Mucosa of stomach (tissue), 1 donor: ENCODE results near the gene PADI2.

Source experiments
- H3K27me3 ChIP-seq: one replicate; pipeline ENCODE4 v1.7.0; 2013; ENCODE audit warnings: mild to moderate bottlenecking, low read length; ENCODE audit not compliant: control insufficient read depth, insufficient read depth
- H3K36me3 ChIP-seq: one replicate; pipeline ENCODE4 v1.7.0; 2013; ENCODE audit warnings: low read length; ENCODE audit not compliant: control insufficient read depth, insufficient read depth
- H3K4me1 ChIP-seq: one replicate; pipeline ENCODE4 v1.7.0; 2013; ENCODE audit warnings: mild to moderate bottlenecking, low read length; ENCODE audit not compliant: control insufficient read depth, insufficient read depth
- H3K4me3 ChIP-seq: one replicate; pipeline ENCODE4 v1.7.0; 2013; ENCODE audit warnings: low read length
- H3K9ac ChIP-seq: one replicate; pipeline ENCODE4 v1.7.0; 2013; ENCODE audit warnings: mild to moderate bottlenecking, low read length, moderate library complexity
- H3K9me3 ChIP-seq: one replicate; pipeline ENCODE4 v1.7.0; 2013; ENCODE audit warnings: mild to moderate bottlenecking, low read length, moderate library complexity; ENCODE audit not compliant: control insufficient read depth
- donor health status: Pancreatic carcinoma.

The PADI2 gene

GRCh38 chr1:17108360-17108759 lies 10.9 kb downstream of the PADI2 start:
- H3K9ac ChIP-seq: no peak overlapping the region
- no peaks in the 10 kb centered on the region for H3K9me3 ChIP-seq
- H3K4me1 ChIP-seq: no peaks in the 10 kb centered on the region
- H3K27me3 ChIP-seq: no peaks in the 10 kb centered on the region
- no peaks in the 10 kb centered on the region for H3K36me3 ChIP-seq
- H3K4me3 ChIP-seq: no peak overlapping the region

GRCh38 chr1:17104782-17105181 lies 14.5 kb downstream of the PADI2 start:
- Histone ChIP-seq H3K9ac (no peak overlapping the region), H3K9me3 (no peaks in the 10 kb centered on the region), H3K4me3 (no peak overlapping the region), H3K36me3 (no peaks in the 10 kb centered on the region), H3K4me1 (no peaks in the 10 kb centered on the region), H3K27me3 (no peaks in the 10 kb centered on the region)

DNA sequence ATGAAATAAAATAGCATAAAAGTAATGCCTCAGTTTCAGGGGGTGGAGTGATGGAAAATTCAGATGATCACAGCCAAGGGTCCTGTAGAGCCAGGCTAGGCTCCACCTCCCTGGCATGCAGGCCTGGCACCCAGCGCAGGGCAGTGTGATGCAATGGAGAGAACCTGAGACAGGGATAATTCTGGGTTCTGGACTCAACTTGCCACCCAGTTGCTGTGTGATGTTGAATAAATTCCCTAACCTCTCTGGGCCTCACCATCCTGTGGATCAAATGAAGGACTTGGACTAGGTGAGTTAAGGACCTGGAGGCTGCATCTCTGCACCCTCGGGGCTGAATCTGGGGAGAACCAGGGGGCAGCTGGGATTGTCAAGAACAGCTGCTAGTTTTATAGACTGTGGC lies 17.0 kb downstream of the PADI2 start:
- Histone ChIP-seq H3K4me1 (no peaks in the 10 kb centered on the region), H3K27me3 (no peaks in the 10 kb centered on the region), H3K36me3 (no peaks in the 10 kb centered on the region), H3K4me3 (no peak overlapping the region), H3K9me3 (no peaks in the 10 kb centered on the region), H3K9ac (no peak overlapping the region)

DNA sequence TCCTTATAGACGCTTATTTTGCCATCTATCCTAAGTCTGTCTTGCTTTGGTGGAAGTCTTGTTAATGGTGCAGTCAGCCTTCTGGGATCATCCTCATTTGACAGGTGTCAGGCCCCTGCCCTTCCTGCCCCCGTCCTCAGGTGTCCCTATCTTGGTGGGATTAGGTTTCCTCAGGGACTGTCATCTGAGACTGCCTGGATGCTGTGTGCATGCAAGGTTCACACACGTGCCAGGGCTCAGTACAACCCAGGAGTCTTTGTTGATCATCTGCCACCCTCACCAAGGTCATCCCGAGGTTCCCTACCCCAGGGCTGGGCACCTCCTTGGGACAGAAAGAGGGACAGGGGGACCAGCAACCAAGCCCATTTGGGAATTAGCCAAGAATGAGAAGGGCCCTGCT lies 18.0 kb downstream of the PADI2 start:
- Histone ChIP-seq H3K9ac (no peak overlapping the region), H3K9me3 (no peaks in the 10 kb centered on the region), H3K27me3 (no peaks in the 10 kb centered on the region), H3K4me1 (no peaks in the 10 kb centered on the region), H3K4me3 (no peak overlapping the region), H3K36me3 (no peaks in the 10 kb centered on the region)

DNA sequence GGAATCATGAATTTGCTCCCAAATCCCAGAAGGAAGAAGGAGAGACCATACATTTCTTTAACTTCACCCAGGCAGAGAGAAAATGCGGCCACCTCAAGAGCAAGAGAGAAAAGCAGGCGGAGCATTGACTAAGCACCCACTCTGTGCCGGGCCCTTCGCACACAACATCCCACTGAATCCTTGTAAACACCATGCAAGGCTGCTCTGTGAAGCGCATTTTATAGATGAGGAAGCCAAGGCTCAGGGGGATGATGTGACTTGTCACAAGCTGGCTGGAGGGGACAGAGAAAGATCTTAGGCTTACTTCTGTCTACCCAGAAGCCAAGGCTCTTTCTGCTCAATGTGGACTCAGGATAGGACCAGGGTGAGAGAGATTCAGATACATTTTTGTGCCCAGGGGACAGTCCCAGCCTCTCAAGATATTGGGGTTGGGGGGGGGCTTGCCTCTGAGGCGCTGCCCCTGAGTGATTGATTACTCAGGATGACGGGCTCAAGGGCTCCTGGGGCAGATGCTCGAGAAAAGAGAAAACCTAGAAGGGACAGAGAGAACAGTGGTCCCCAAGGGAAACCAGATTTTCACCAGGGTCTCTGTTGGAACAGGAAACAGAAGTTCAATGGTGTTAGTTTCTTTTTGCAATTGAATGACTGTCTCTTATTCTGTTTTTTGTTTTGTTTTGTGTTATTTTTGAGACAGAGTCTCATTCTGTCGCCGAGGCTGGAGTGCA lies 19.5 kb downstream of the PADI2 start:
- no peaks in the 10 kb centered on the region for H3K27me3 ChIP-seq
- no peaks in the 10 kb centered on the region for H3K4me1 ChIP-seq
- no peaks in the 10 kb centered on the region for H3K36me3 ChIP-seq
- H3K9me3 ChIP-seq: no peaks in the 10 kb centered on the region
- no peak overlapping the region for H3K9ac ChIP-seq
- H3K4me3 ChIP-seq: no peak overlapping the region

DNA sequence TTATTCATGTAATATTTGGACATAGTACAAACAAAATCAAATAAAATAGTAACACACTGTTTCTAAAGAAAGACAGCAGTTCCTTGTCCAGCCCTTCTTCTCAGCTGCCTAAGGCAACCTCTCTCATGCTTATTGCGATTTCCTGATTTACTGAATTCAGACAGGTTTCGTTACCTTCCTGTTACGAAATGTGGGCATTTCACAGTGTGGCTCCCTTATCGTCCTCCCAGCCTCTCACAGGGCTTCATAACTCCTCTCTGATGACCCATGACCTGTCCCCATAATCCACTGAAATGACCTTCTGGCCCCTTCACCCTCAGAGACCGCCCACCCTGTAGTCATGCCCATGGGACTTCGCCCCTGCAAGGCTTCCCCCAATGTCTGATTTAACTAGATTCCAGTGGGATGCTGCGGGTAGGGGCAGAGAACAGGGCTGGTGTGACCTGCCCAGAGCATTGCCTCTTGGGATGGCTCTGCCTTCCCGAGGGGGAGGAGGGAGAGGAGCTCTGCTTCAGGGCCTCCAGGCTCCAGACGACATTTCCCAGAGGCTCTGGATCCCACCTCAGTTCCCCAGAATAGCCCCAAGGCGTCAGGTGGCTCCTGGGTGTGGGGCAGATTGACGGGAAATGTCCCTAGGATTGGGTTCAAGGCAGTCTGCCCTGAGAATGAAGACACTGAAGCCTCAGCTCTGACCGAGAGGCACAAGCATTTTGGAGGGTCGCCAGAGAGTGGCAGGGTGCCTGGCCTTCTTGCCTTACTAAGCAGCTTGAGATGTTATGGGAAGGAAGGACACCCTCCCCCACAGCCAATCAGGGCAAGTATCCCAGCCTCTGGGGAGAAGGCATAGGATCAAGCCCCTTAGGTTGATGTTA lies 20.6 kb downstream of the PADI2 start:
- H3K4me3 ChIP-seq: no peak overlapping the region
- no peaks in the 10 kb centered on the region for H3K27me3 ChIP-seq
- no peaks in the 10 kb centered on the region for H3K36me3 ChIP-seq
- H3K4me1 ChIP-seq: no peaks in the 10 kb centered on the region
- H3K9me3 ChIP-seq: no peaks in the 10 kb centered on the region
- no peak overlapping the region for H3K9ac ChIP-seq

DNA sequence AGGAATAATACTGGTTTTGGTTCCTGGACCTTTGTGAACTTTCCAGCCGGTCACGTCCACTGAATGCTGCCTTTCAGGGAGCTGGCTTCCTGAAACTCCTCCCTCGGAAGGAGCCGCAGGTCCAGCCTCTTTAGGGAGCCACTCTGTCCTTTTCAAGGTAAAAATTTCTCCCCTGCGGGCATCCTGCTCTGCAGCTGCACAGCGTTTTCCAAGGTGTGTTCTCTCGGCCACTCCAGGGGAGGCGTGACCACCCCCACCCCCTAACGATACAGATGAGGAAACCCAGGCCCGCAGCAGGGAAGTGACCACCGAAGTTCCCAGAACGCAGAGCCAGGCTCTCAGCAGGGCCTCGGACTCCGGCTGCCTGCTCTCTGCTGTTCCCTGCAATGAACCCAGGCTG lies 21.5 kb downstream of the PADI2 start:
- H3K9me3 ChIP-seq: no peaks in the 10 kb centered on the region
- no peak overlapping the region for H3K4me3 ChIP-seq
- no peaks in the 10 kb centered on the region for H3K4me1 ChIP-seq
- no peak overlapping the region for H3K9ac ChIP-seq
- no peaks in the 10 kb centered on the region for H3K36me3 ChIP-seq
- no peaks in the 10 kb centered on the region for H3K27me3 ChIP-seq

DNA sequence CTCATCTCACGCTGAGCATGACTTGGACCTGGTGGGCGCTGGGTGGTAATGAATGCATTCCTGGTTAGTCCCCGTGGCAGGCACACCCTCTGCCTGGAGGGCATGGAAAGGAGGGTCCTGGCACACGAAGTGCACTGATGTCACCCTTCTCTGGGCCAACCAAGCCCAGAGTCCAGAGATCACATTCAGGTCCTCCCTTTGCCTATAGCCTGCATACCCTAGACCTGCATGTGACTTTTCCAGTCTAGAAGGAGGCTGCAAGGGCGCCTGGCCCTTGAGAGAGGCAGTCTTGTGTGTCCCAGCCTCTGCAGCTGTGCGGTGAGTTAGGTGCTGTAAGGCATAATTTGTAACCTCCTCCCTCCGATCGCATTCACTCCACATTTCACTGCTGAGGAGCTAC lies 22.1 kb downstream of the PADI2 start:
- H3K36me3 ChIP-seq: no peaks in the 10 kb centered on the region
- H3K4me1 ChIP-seq: no peaks in the 10 kb centered on the region
- H3K4me3 ChIP-seq: no peak overlapping the region
- no peaks in the 10 kb centered on the region for H3K27me3 ChIP-seq
- no peaks in the 10 kb centered on the region for H3K9me3 ChIP-seq
- no peak overlapping the region for H3K9ac ChIP-seq

- Histone ChIP-seq H3K9ac (no peak overlapping the region), H3K36me3 (no peaks in the 10 kb centered on the region), H3K27me3 (no peaks in the 10 kb centered on the region), H3K9me3 (no peaks in the 10 kb centered on the region), H3K4me1 (no peaks in the 10 kb centered on the region), H3K4me3 (no peak overlapping the region)
Observed at GRCh38 chr1:17096584-17096983, 22.7 kb downstream of the PADI2 start.

DNA sequence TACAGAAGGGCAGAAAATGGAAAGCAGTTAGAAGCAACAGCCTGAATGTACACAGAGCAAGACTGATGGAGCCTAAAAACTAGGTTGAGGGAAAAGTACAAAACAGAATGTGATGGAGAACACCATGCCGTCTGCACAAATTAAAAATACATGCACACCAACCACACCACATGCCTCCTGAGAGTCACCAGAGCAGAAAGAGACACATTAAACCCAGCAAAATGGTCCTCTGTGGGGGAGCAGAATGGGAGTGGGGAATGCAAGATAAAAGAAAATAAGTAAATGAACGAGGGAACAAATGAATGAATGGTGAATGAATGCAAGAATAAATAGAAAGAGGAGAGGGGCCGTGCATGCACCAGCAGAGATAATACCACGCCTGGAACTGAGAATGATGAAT lies 24.1 kb downstream of the PADI2 start:
- no peaks in the 10 kb centered on the region for H3K36me3 ChIP-seq
- no peaks in the 10 kb centered on the region for H3K4me1 ChIP-seq
- H3K9ac ChIP-seq: no peak overlapping the region
- H3K9me3 ChIP-seq: no peaks in the 10 kb centered on the region
- H3K27me3 ChIP-seq: peaks cover 3% of the 10 kb centered on the region
- no peak overlapping the region for H3K4me3 ChIP-seq

- Histone ChIP-seq H3K9me3 (no peaks in the 10 kb centered on the region), H3K4me1 (no peaks in the 10 kb centered on the region), H3K36me3 (no peaks in the 10 kb centered on the region), H3K27me3 (peaks cover 3% of the 10 kb centered on the region), H3K9ac (no peak overlapping the region), H3K4me3 (no peak overlapping the region)
Observed at GRCh38 chr1:17094664-17095063, 24.6 kb downstream of the PADI2 start.

DNA sequence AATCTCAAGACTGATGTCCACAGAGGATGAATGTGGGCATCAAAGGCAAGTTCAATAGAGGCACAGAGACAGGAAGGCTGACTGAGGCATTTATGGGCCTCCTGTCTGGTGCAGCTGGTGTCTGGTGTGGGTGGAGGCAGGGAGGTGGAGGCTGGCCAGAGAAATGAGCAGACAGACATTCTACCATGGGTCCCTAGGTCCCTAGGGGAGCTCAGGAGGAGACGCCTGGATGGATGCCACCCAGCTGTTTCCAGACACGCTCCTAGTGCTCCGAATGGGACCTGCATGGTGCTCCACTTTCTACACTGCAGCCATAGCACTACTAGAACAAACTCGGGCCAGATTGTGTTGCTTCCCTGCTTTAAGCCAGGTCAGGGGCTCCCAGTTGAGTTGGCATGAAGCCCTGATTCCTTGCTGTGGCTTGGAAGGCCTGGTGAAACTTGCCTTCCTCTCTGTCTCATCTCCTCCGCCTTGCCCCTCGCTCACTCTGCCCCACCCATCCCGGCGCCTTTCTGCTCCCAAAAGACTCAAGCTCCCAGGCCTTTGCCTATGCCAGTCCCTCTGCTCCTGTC lies 25.3 kb downstream of the PADI2 start:
- Histone ChIP-seq H3K36me3 (no peaks in the 10 kb centered on the region), H3K4me1 (no peaks in the 10 kb centered on the region), H3K9ac (no peak overlapping the region), H3K27me3 (peaks cover 3% of the 10 kb centered on the region), H3K9me3 (no peaks in the 10 kb centered on the region), H3K4me3 (no peak overlapping the region)
